Keratinocyte (primary cell): ENCODE data around the gene GABRA4. TPM values are rescaled to one million over a fixed set of nuclear protein-coding genes. Genes with fewer than 3 reads are reported as not detected.

ENCODE experiments used
- DNase-seq: peaks from one replicate; pipeline ENCODE4 v3.0.0-alpha.2; 2011; ENCODE audit warnings: low read depth, missing footprints, low spot score
- FAIRE-seq: peaks from 2 replicates; lab custom pipeline; 2011; peaks lifted over from hg19 to GRCh38; lab: Jason Lieb, UNC
- H2AFZ ChIP-seq: 2 replicates; pipeline ENCODE4 v1.6.0; 2012; ENCODE audit warnings: low read length, control low read depth, inconsistent platforms; ENCODE audit not compliant: control insufficient read depth
- H3K27ac ChIP-seq: 2 replicates; pipeline ENCODE4 v1.5.1; 2011; ENCODE audit warnings: low read length; ENCODE audit not compliant: control insufficient read depth, insufficient read depth
- H3K27me3 ChIP-seq: 3 replicates; pipeline ENCODE4 v1.6.0; 2011; ENCODE audit warnings: low read length; ENCODE audit not compliant: control insufficient read depth, insufficient read depth; ENCODE audit errors: extremely low read depth
- H3K36me3 ChIP-seq, 2 experiments: 2 replicates in 1 of 2; 3 replicates in 1 of 2; pipeline ENCODE4 v1.5.1; 2011; ENCODE audit warnings: low read length in 2 of 2, mild to moderate bottlenecking in 1 of 2; ENCODE audit not compliant: control insufficient read depth in 2 of 2, insufficient read depth in 2 of 2; ENCODE audit errors: extremely low read depth in 1 of 2
- H3K4me1 ChIP-seq: 3 replicates; pipeline ENCODE4 v1.5.1; 2011; ENCODE audit warnings: low read length; ENCODE audit not compliant: control insufficient read depth, insufficient read depth; ENCODE audit errors: extremely low read depth
- H3K4me2 ChIP-seq: 3 replicates; pipeline ENCODE4 v1.6.0; 2011; ENCODE audit warnings: low read depth, low read length; ENCODE audit not compliant: control insufficient read depth, insufficient read depth; ENCODE audit errors: extremely low read depth
- H3K4me3 ChIP-seq, 3 experiments: fragments of 200-600 bp in 1 of 3; sonication (generic) in 1 of 3; 2 replicates in 2 of 3; 3 replicates in 1 of 3; pipeline ENCODE4 v1.5.1; 2011 to 2016; ENCODE audit warnings: low read length in 3 of 3, mild to moderate bottlenecking in 3 of 3, control low read depth in 2 of 3, inconsistent platforms in 1 of 3, low read depth in 1 of 3, mixed read lengths in 1 of 3, mixed run types in 1 of 3, moderate library complexity in 1 of 3; ENCODE audit not compliant: control insufficient read depth in 2 of 3, insufficient read depth in 2 of 3; ENCODE audit errors: extremely low read depth in 1 of 3
- H3K79me2 ChIP-seq: 2 replicates; pipeline ENCODE4 v1.6.0; 2012; ENCODE audit warnings: low read length; ENCODE audit not compliant: control insufficient read depth, insufficient read depth
- H3K9ac ChIP-seq: 3 replicates; pipeline ENCODE4 v1.6.0; 2011; ENCODE audit warnings: low read length; ENCODE audit not compliant: control insufficient read depth, insufficient read depth; ENCODE audit errors: extremely low read depth
- H3K9me1 ChIP-seq: 3 replicates; pipeline ENCODE4 v1.6.0; 2011; ENCODE audit warnings: low read length; ENCODE audit not compliant: control insufficient read depth, insufficient read depth; ENCODE audit errors: extremely low read depth
- H3K9me3 ChIP-seq: 2 replicates; pipeline ENCODE4 v1.5.1; 2012; ENCODE audit warnings: low read depth, low read length; ENCODE audit not compliant: control insufficient read depth
- H4K20me1 ChIP-seq: 3 replicates; pipeline ENCODE4 v1.6.0; 2011; ENCODE audit warnings: low read length; ENCODE audit not compliant: control insufficient read depth, insufficient read depth; ENCODE audit errors: extremely low read depth
- CTCF ChIP-seq, 3 experiments: IDR thresholded peaks in 1 of 3; conservative IDR thresholded peaks in 1 of 3; optimal IDR thresholded peaks in 1 of 3; 2 replicates in 2 of 3; 3 replicates in 1 of 3; pipeline versions ENCODE3 to v1.5.1; 2011; ENCODE audit warnings: low read length in 3 of 3, mild to moderate bottlenecking in 3 of 3, moderate library complexity in 2 of 3, control low read depth in 1 of 3, inconsistent platforms in 1 of 3; ENCODE audit not compliant: insufficient read depth in 2 of 3; ENCODE audit errors: extremely low read depth in 1 of 3
- EZH2 ChIP-seq: IDR thresholded peaks from one replicate; pipeline ENCODE4 v1.6.1; 2012; ENCODE audit warnings: inconsistent platforms, mild to moderate bottlenecking, low read length, moderate library complexity
- dilution Hi-C: fragments of 300-500 bp; cut with MboI; formaldehyde crosslinking; loops from one replicate; pipeline ENCODE4 v1.7.0; 2020; ENCODE audit warnings: low sequenced_read_pairs; ENCODE audit not compliant: extremely low pct_ligation_motif_present
- polyA plus RNA-seq, 5 experiments: library from polyadenylated mRNA; depleted of rRNA in 3 of 5; stranded (reverse) in 3 of 5; stranded (forward) in 1 of 5; unstranded in 1 of 5; fragments of >200 nt; gene quantifications; 1 replicate in 1 of 5; 2 replicates in 3 of 5; 3 replicates in 1 of 5; pipeline versions ENCODE4 v1.2.1 to v1.2.3, GENCODE V29; 2011 to 2012; ENCODE audit warnings: missing spikeins in 2 of 5, low read depth in 1 of 5, low replicate concordance in 1 of 5

The GABRA4 gene
- polyA plus RNA-seq, 1 donor (not counting 4 experiments of a cell fraction or from before 2014, with no cell fraction given): not detected

GRCh38 chr4:46922205-46922604, 71.2 kb downstream of the GABRA4 start:
- no peak for DNase-seq
- dilution Hi-C loops: no loop called here
- no peaks in the 10 kb centered on the region for H4K20me1 ChIP-seq

GRCh38 chr4:46909078-46909477, 84.3 kb downstream of the GABRA4 start, which contains the start of gene COX7B2:
TSS of gene COX7B2 (minus strand) at chr4:46909245. CDS start at chr4:46735192, 174,053 bp downstream.
- H4K20me1 ChIP-seq: no peaks in the 10 kb centered on the region

More at GRCh38 chr4:46922205-46922604, 71.2 kb downstream of the GABRA4 start:
- no peaks in the 10 kb centered on the region for H3K79me2 ChIP-seq
- H3K4me1 ChIP-seq: no peaks in the 10 kb centered on the region
- TF ChIP-seq CTCF (optimal IDR thresholded peaks at IDR 0.05 in 1 of 3, IDR thresholded peaks at IDR 0.05 in 1 of 3, conservative IDR thresholded peaks at IDR 0.05 in 1 of 3; ENCODE audit: extremely low read depth in 1 of 3, insufficient read depth in 2 of 3, low read length in 3 of 3) (no peak), EZH2 (no peak)
- H3K27ac ChIP-seq: no peak overlapping the region
- FAIRE-seq: no peak
- H3K9me1 ChIP-seq: no peaks in the 10 kb centered on the region
- H3K27me3 ChIP-seq: peaks cover 3% of the 10 kb centered on the region
- no peak overlapping the region for H3K4me3 ChIP-seq
- no peak overlapping the region for H3K4me2 ChIP-seq
- no peaks in the 10 kb centered on the region for H3K9me3 ChIP-seq
- H3K36me3 ChIP-seq: no peaks in the 10 kb centered on the region
- no peak overlapping the region for H3K9ac ChIP-seq
- H2AFZ ChIP-seq: no peak overlapping the region

More at GRCh38 chr4:46909078-46909477, 84.3 kb downstream of the GABRA4 start, which contains the start of gene COX7B2:
- Histone ChIP-seq H3K4me2 (no peak within 1 kb of the TSS), H3K4me1 (no peaks in the 10 kb centered on the region), H3K79me2 (no peaks in the 10 kb centered on the region), H3K27me3 (no peaks in the 10 kb centered on the region), H3K36me3 (no peaks in the 10 kb centered on the region), H2AFZ (no peak within 1 kb of the TSS), H3K9ac (no peak within 1 kb of the TSS), H3K4me3 (no peak within 1 kb of the TSS), H3K27ac (no peak within 1 kb of the TSS), H3K9me3 (no peaks in the 10 kb centered on the region), H3K9me1 (no peaks in the 10 kb centered on the region)
- dilution Hi-C loops: no loop called here
- DNase-seq: no peak
- FAIRE-seq: no peak
- TF ChIP-seq EZH2 (no peak), CTCF (optimal IDR thresholded peaks at IDR 0.05 in 1 of 3, IDR thresholded peaks at IDR 0.05 in 1 of 3, conservative IDR thresholded peaks at IDR 0.05 in 1 of 3; ENCODE audit: extremely low read depth in 1 of 3, insufficient read depth in 2 of 3, low read length in 3 of 3) (no peak)
